Measurements from ENCODE around the gene LRRC8D. TPM values are rescaled to one million over a fixed set of nuclear protein-coding genes. Genes with fewer than 3 reads are reported as not detected.

LRRC8D gene
- total and polyA plus RNA-seq, 2 of the 4 experiments (the other 2 are of a cell fraction) = 34.1 to 35.3 TPM

DNA sequence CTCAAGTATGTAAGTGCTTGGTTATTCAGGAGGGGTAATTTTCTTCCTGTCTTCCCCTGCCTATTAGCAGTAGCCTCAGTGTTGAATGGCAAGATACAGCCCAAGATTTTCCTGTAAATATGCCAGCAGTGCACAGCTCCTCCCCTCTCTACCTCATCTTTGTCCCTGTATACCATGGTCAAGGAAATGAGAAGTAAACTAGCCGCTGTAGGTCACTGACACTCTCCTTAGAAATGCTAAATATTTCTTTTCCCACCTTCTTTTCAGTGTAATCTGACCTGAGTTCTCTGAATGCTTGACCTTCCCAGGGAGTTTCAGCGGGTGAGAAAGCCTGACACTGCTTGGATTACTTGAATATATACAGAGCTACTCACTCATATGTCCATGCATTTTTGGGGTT, 89.9 kb downstream of the LRRC8D start:
- peak overlapping the region; percentile 85 for H3K4ac ChIP-seq (ENCODE audit: low read depth, low read length)
- peaks cover 34% of the 10 kb centered on the region for H3K4me1 ChIP-seq (ENCODE audit: control insufficient read depth, insufficient read depth, low read length)
- no peak overlapping the region for H2AK9ac ChIP-seq (replicated peaks; ENCODE audit: low read depth, low read length, poor library complexity)
- peak overlapping the region; percentile 80; the same call in 1 of the 2 replicates for H3K18ac ChIP-seq (ENCODE audit: low read depth, low read length)
- dilution Hi-C loops (cut with HindIII; ENCODE audit: low sequenced_read_pairs, unreplicated experiment) = no loop called here
- no peaks in the 10 kb centered on the region for H3K9me3 ChIP-seq (ENCODE audit: control insufficient read depth, insufficient read depth, low read length)
- no TSS peak for BruUV-seq (replicated peaks)
- H3K36me3 ChIP-seq (ENCODE audit: control insufficient read depth, insufficient read depth, low read length) = no peaks in the 10 kb centered on the region; the same call in 1 of the 2 replicates
- H3K9me1 ChIP-seq (ENCODE audit: insufficient read depth, low read length) = peaks cover 18% of the 10 kb centered on the region
- H2AFZ ChIP-seq (replicated peaks; ENCODE audit: low read length, poor library complexity) = no peak overlapping the region
- peak overlapping the region; percentile 81 for H2BK120ac ChIP-seq (ENCODE audit: low read depth, low read length)
- H3K27ac ChIP-seq (ENCODE audit: insufficient read depth, low read length) = peak overlapping the region; percentile 45
- peak overlapping the region; percentile 35; the same call in 1 of the 2 replicates for H2AK5ac ChIP-seq (ENCODE audit: low read depth, low read length)
- H4K5ac ChIP-seq (ENCODE audit: low read depth, low read length) = peak overlapping the region; percentile 76; the same call in 1 of the 2 replicates
- peak overlapping the region; percentile 19; the same call in 1 of the 2 replicates for H3K9ac ChIP-seq (ENCODE audit: low read depth, low read length)
- in situ Hi-C loops (cut with MboI; ENCODE audit: low sequenced_read_pairs) = no loop called here
- peak overlapping the region; percentile 46; the same call in 1 of the 3 replicates for H2BK15ac ChIP-seq (ENCODE audit: low read depth, low read length)
- peak overlapping the region; percentile 92 for H2BK20ac ChIP-seq (ENCODE audit: low read depth, low read length)
- peak overlapping the region; percentile 46; the same call in 1 of the 2 replicates for H3K23ac ChIP-seq (ENCODE audit: low read depth, low read length)
- H3K4me2 ChIP-seq (ENCODE audit: low read depth, low read length) = peak overlapping the region; percentile 43; the same call in 1 of the 2 replicates
- peak overlapping the region; percentile 81 for H4K91ac ChIP-seq (ENCODE audit: insufficient read depth, low read depth, low read length)
- peak overlapping the region; percentile 45; the same call in 1 of the 2 replicates for H3K14ac ChIP-seq (replicated peaks; ENCODE audit: low read depth, low read length)
- H3K27me3 ChIP-seq (ENCODE audit: control insufficient read depth, insufficient read depth, low read length) = no peaks in the 10 kb centered on the region
- CTCF ChIA-PET = interaction anchor here (1.2 to 1.4 kb wide), 2 partner anchors 64 to 75 kb away, joined by 3 to 4 read pairs; no protein-coding TSS in a partner anchor
- H4K20me1 ChIP-seq (ENCODE audit: insufficient read depth, low read length) = no peaks in the 10 kb centered on the region
- H3K79me1 ChIP-seq (ENCODE audit: low read depth in 1 of 2, low read length in 2 of 2) = peaks cover 24 to 48% of the 10 kb centered on the region in 2 experiments
- peak; percentile 96 for DNase-seq
- peak overlapping the region; percentile 78; the same call in 1 of the 2 replicates for H3K56ac ChIP-seq (ENCODE audit: extremely low read depth, insufficient read depth, low read length)
- peak overlapping the region; percentile 7 to 65; a peak in 3 of 4 replicates for H4K8ac ChIP-seq (ENCODE audit: low read depth in 2 of 2, low read length in 2 of 2)
- H2BK5ac ChIP-seq (ENCODE audit: low read depth, low read length, poor library complexity, severe bottlenecking) = peak overlapping the region; percentile 94
- no peak overlapping the region for H3K4me3 ChIP-seq (ENCODE audit: insufficient read depth, low read depth, low read length)
- POLR2A ChIA-PET (ENCODE audit: unreplicated experiment) = no interaction called here
- ATAC-seq (ENCODE audit: low read depth) = peak; percentile 76
- no CpG with 5 or more reads among the region's 2 CpGs for WGBS, 2 experiments (ENCODE audit: extremely low coverage in 2 of 2, insufficient read length in 1 of 2)
- intact Hi-C loops (cut with micrococcal nuclease) = no loop called here
- TF ChIP-seq CHD1 (IDR thresholded peaks at IDR 0.05; ENCODE audit: low read depth, low read length) (no peak), MAFK (IDR thresholded peaks at IDR 0.05; ENCODE audit: low read depth, low read length) (no peak), BHLHE40 (IDR thresholded peaks at IDR 0.05; ENCODE audit: low read depth, low read length) (peak; percentile 15; the same call in 1 of the 2 replicates), MAZ (IDR thresholded peaks at IDR 0.05; ENCODE audit: borderline replicate concordance, low read depth, low read length) (no peak), POLR2A (IDR thresholded peaks at IDR 0.05; ENCODE audit: low read depth, low read length) (no peak; the same call in 1 of the 2 replicates), SMC3 (IDR thresholded peaks at IDR 0.05; ENCODE audit: low read depth, low read length) (no peak), RAD21 (IDR thresholded peaks at IDR 0.05; ENCODE audit: low read length) (peak; percentile 16; the same call in 1 of the 2 replicates), RFX5 (IDR thresholded peaks at IDR 0.05; ENCODE audit: low read depth, low read length) (no peak), RCOR1 (IDR thresholded peaks at IDR 0.05; ENCODE audit: insufficient replicate concordance, low read length) (no peak), MXI1 (IDR thresholded peaks at IDR 0.05; ENCODE audit: borderline replicate concordance, low read depth, low read length) (no peak), NFE2L2 (IDR thresholded peaks at IDR 0.05; ENCODE audit: low read depth, low read length) (no peak), CEBPB (IDR thresholded peaks at IDR 0.05; ENCODE audit: low read depth, low read length) (no peak)
- TF ChIP-seq, protein P1, sequence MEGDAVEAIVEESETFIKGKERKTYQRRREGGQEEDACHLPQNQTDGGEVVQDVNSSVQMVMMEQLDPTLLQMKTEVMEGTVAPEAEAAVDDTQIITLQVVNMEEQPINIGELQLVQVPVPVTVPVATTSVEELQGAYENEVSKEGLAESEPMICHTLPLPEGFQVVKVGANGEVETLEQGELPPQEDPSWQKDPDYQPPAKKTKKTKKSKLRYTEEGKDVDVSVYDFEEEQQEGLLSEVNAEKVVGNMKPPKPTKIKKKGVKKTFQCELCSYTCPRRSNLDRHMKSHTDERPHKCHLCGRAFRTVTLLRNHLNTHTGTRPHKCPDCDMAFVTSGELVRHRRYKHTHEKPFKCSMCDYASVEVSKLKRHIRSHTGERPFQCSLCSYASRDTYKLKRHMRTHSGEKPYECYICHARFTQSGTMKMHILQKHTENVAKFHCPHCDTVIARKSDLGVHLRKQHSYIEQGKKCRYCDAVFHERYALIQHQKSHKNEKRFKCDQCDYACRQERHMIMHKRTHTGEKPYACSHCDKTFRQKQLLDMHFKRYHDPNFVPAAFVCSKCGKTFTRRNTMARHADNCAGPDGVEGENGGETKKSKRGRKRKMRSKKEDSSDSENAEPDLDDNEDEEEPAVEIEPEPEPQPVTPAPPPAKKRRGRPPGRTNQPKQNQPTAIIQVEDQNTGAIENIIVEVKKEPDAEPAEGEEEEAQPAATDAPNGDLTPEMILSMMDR (conservative IDR thresholded peaks at IDR 0.05; ENCODE audit: low read depth, low read length) = no peak
- TF ChIP-seq, protein P2, sequence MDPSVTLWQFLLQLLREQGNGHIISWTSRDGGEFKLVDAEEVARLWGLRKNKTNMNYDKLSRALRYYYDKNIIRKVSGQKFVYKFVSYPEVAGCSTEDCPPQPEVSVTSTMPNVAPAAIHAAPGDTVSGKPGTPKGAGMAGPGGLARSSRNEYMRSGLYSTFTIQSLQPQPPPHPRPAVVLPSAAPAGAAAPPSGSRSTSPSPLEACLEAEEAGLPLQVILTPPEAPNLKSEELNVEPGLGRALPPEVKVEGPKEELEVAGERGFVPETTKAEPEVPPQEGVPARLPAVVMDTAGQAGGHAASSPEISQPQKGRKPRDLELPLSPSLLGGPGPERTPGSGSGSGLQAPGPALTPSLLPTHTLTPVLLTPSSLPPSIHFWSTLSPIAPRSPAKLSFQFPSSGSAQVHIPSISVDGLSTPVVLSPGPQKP (IDR thresholded peaks at IDR 0.05; ENCODE audit: borderline replicate concordance, low read depth, low read length) = no peak
- TF ChIP-seq, protein P3, sequence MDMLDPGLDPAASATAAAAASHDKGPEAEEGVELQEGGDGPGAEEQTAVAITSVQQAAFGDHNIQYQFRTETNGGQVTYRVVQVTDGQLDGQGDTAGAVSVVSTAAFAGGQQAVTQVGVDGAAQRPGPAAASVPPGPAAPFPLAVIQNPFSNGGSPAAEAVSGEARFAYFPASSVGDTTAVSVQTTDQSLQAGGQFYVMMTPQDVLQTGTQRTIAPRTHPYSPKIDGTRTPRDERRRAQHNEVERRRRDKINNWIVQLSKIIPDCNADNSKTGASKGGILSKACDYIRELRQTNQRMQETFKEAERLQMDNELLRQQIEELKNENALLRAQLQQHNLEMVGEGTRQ (IDR thresholded peaks at IDR 0.05; ENCODE audit: low read depth, low read length) = no peak
